HepG2 (cell line): ENCODE data around the gene PNP. TPM values are rescaled to one million over a fixed set of nuclear protein-coding genes. Genes with fewer than 3 reads are reported as not detected.
A peak's percentile ranks its signal among the peaks of the same experiment; 100 is the strongest.

Experiments used
- ADNP ChIP-seq: sonication (generic); formaldehyde crosslinking; IDR thresholded peaks from 2 replicates; pipeline ENCODE4 v1.4.0; 2020; ENCODE audit warnings: missing genetic modification reagents
- ARID2 ChIP-seq: sonication (generic); formaldehyde crosslinking; IDR thresholded peaks from 2 replicates; pipeline ENCODE4 v1.8.1; 2022; ENCODE audit warnings: mild to moderate bottlenecking, missing genetic modification reagents, borderline replicate concordance
- ATF3 ChIP-seq: sonication (generic); formaldehyde crosslinking; IDR thresholded peaks from 2 replicates; pipeline ENCODE4 v1.4.0; 2020; ENCODE audit warnings: missing genetic modification reagents
- ETV5 ChIP-seq: IDR thresholded peaks from 2 replicates; pipeline ENCODE4 v1.6.1; 2018; ENCODE audit warnings: missing biosample characterization, missing genetic modification reagents, inconsistent platforms, borderline replicate concordance
- FIP1L1 ChIP-seq: fragments of 200-400 bp; formaldehyde crosslinking; IDR thresholded peaks from 2 replicates; pipeline ENCODE4 v1.6.1; 2018; ENCODE audit warnings: low read depth, mild to moderate bottlenecking, low read length, moderate library complexity, borderline replicate concordance; ENCODE audit not compliant: insufficient read depth
- FOSL1 ChIP-seq: sonication (generic); formaldehyde crosslinking; IDR thresholded peaks from 2 replicates; pipeline ENCODE4 v1.9.0; 2021; ENCODE audit warnings: missing genetic modification reagents, borderline replicate concordance
- FOXA1 ChIP-seq, 2 experiments: fragments of 450-650 bp in 1 of 2; sonication (generic) in 1 of 2; formaldehyde crosslinking in 1 of 2; IDR thresholded peaks; 2 replicates each; pipeline versions ENCODE4 v1.4.0 to v1.6.1; 2016 to 2020; ENCODE audit warnings: missing genetic modification reagents in 1 of 2
- HIVEP1 ChIP-seq: sonication (generic); formaldehyde crosslinking; IDR thresholded peaks from 2 replicates; pipeline ENCODE4 v1.4.0; 2020; ENCODE audit warnings: mild to moderate bottlenecking, missing genetic modification reagents
- KAT7 ChIP-seq: IDR thresholded peaks from 2 replicates; pipeline ENCODE4 v1.6.1; 2018; ENCODE audit warnings: borderline replicate concordance, missing compliant biosample characterization
- MAZ ChIP-seq, 2 experiments: sonication (generic) in 1 of 2; formaldehyde crosslinking in 1 of 2; IDR thresholded peaks; 2 replicates each; pipeline versions ENCODE4 v1.5.0 to v1.6.1; 2012 to 2020; ENCODE audit warnings: low read depth in 2 of 2, mild to moderate bottlenecking in 2 of 2, borderline replicate concordance in 1 of 2, improper control_type of control experiment in 1 of 2, low read length in 1 of 2, missing genetic modification reagents in 1 of 2, moderate library complexity in 1 of 2
- PHF21A ChIP-seq: sonication (generic); formaldehyde crosslinking; IDR thresholded peaks from 2 replicates; pipeline ENCODE4 v1.5.0; 2020; ENCODE audit warnings: mild to moderate bottlenecking, missing genetic modification reagents
- POGK ChIP-seq: sonication (generic); formaldehyde crosslinking; conservative IDR thresholded peaks from 2 replicates; pipeline ENCODE4 v1.8.0; 2022; ENCODE audit warnings: mild to moderate bottlenecking, moderate library complexity, missing genetic modification reagents
- SKI ChIP-seq: fragments of 450-650 bp; IDR thresholded peaks from one replicate; pipeline ENCODE4 v1.6.1; 2018; ENCODE audit warnings: mild to moderate bottlenecking; ENCODE audit not compliant: partially characterized antibody
- TERF1 ChIP-seq: sonication (generic); formaldehyde crosslinking; IDR thresholded peaks from 2 replicates; pipeline ENCODE4 v1.8.0; 2022; ENCODE audit warnings: mild to moderate bottlenecking, missing genetic modification reagents, moderate library complexity
- ZMAT5 ChIP-seq: sonication (generic); formaldehyde crosslinking; IDR thresholded peaks from 2 replicates; pipeline ENCODE4 v1.5.0; 2020; ENCODE audit warnings: mild to moderate bottlenecking, low read depth, missing genetic modification reagents, borderline replicate concordance
- ZMYM4 ChIP-seq: sonication (generic); formaldehyde crosslinking; IDR thresholded peaks from 2 replicates; pipeline ENCODE4 v1.8.1; 2023; ENCODE audit warnings: mild to moderate bottlenecking, missing genetic modification reagents
- ZNF572 ChIP-seq: sonication (generic); formaldehyde crosslinking; IDR thresholded peaks from 2 replicates; pipeline ENCODE4 v1.5.1; 2020; ENCODE audit warnings: mild to moderate bottlenecking, missing genetic modification reagents
- ZNF639 ChIP-seq: conservative IDR thresholded peaks from 2 replicates; pipeline ENCODE4 v1.6.1; 2018; ENCODE audit warnings: missing genetic modification reagents
- ZSCAN21 ChIP-seq: sonication (generic); formaldehyde crosslinking; IDR thresholded peaks from 2 replicates; pipeline ENCODE4 v1.8.0; 2022; ENCODE audit warnings: mild to moderate bottlenecking, missing genetic modification reagents, moderate library complexity, borderline replicate concordance
- ZSCAN5A ChIP-seq: sonication (generic); formaldehyde crosslinking; IDR thresholded peaks from 2 replicates; pipeline ENCODE4 v1.8.0; 2022; ENCODE audit warnings: mild to moderate bottlenecking, missing genetic modification reagents, borderline replicate concordance
- polyA plus RNA-seq, 8 experiments: library from polyadenylated mRNA; depleted of rRNA in 3 of 8; stranded (reverse) in 7 of 8; unstranded in 1 of 8; fragments of >200 nt; fragmentation: Illumina TruSeq in 4 of 8; extraction: Trizol in 4 of 8; gene quantifications; 2 replicates each; pipeline versions ENCODE4 v1.2.1 to v1.2.3, GENCODE V29; 2011 to 2016; ENCODE audit warnings: low read depth in 4 of 8, missing spikeins in 1 of 8, mixed read lengths in 1 of 8; ENCODE audit not compliant: insufficient read depth in 1 of 8
- total RNA-seq, 5 experiments: library from RNA; depleted of rRNA; stranded (reverse); fragments of >200 nt; fragmentation: Illumina TruSeq; extraction: Trizol; gene quantifications; 2 replicates each; pipeline ENCODE4 v1.2.3, GENCODE V29; 2016; ENCODE audit warnings: low read depth in 1 of 5

Gene PNP
- total and polyA plus RNA-seq, 2 of the 13 experiments (the other 11 are each of a cell fraction or from before 2014, with no cell fraction given), result 45.4 to 74.8 TPM

GRCh38 chr14:20461225-20462141 lies 7.7 kb upstream of the PNP start, which contains the start of gene PIP4P1 (continued):
- TF ChIP-seq ZSCAN5A (CRISPR knock-in tag) (peak; percentile 76; the same call in 1 of the 2 replicates), ZMAT5 (no peak), ADNP (CRISPR knock-in tag) (no peak), FIP1L1 (no peak), ETV5 (CRISPR knock-in tag) (peak; percentile 56), TERF1 (CRISPR knock-in tag) (no peak), ARID2 (CRISPR knock-in tag) (no peak), FOSL1 (CRISPR knock-in tag) (no peak), MAZ (IDR thresholded peaks at IDR 0.05; ENCODE audit: borderline replicate concordance, low read depth, low read length) (no peak), MAZ (CRISPR knock-in tag; IDR thresholded peaks at IDR 0.05; ENCODE audit: low read depth) (peak; percentile 95), PHF21A (CRISPR knock-in tag) (peak; percentile 100), ZMYM4 (peak; percentile 100), ZNF639 (CRISPR knock-in tag) (0 out of 2 replicates have a peak, but pooled peaks have one; percentile 55), ZSCAN21 (peak; percentile 74; the same call in 1 of the 2 replicates), SKI (peak; percentile 69), ZNF572 (no peak), FOXA1 (IDR thresholded peaks at IDR 0.05) (no peak), FOXA1 (CRISPR knock-in tag; IDR thresholded peaks at IDR 0.05) (peak; percentile 38; the same call in 1 of the 2 replicates), KAT7 (CRISPR knock-in tag) (peak; percentile 41; the same call in 1 of the 2 replicates), POGK (CRISPR knock-in tag) (peak; percentile 87; the same call in 1 of the 2 replicates), ATF3 (CRISPR knock-in tag) (0 out of 2 replicates have a peak, but pooled peaks have one; percentile 46), HIVEP1 (CRISPR knock-in tag) (peak; percentile 78)
